ENCODE measurements around the gene EFL1. TPM values are rescaled to one million over a fixed set of nuclear protein-coding genes. Genes with fewer than 3 reads are reported as not detected.

EFL1 gene
- total and polyA plus RNA-seq, 11 donors: 3.5 to 19.2 (median 15.6) TPM

DNA sequence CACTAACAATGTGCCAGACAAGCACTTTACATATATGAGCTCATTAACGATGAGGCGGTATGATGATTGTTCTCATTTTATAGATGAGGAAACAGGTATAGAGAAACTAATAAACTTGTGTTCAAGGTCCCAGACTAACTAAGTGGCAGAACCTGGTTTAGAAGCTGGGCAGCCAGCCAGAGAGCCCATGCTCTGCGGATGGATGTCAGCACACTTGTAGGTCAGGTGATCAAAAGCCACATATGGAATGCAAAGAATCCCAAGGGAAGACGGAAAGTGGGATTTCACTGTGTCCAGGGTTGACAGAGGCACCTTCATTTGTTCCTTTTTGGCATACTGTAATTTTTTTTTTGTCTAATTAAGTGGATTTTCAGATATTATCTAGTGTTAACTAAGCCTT is 103.7 kb downstream of the EFL1 start:
- no peaks in the 10 kb centered on the region for H3K9me3 ChIP-seq
- H3K4me1 ChIP-seq: no peaks in the 10 kb centered on the region
- no peak overlapping the region for H3K4me3 ChIP-seq
- H3K36me3 ChIP-seq: peaks cover 0 to 83% (median 45%) of the 10 kb centered on the region in 9 donors
- H3K27me3 ChIP-seq: no peaks in the 10 kb centered on the region
- 73 to 84% (median 81%) methylated on average over 4 of the region's 4 CpGs for WGBS, 4 donors
- intact Hi-C loops (cut with DNase I): no loop called here
- DNase-seq (peak in 2 of 5 donors; percentile 45 to 53), ATAC-seq (no peak)
- TF ChIP-seq POLR2A (IDR thresholded peaks at IDR 0.05): no peak
- TF ChIP-seq, protein P1, sequence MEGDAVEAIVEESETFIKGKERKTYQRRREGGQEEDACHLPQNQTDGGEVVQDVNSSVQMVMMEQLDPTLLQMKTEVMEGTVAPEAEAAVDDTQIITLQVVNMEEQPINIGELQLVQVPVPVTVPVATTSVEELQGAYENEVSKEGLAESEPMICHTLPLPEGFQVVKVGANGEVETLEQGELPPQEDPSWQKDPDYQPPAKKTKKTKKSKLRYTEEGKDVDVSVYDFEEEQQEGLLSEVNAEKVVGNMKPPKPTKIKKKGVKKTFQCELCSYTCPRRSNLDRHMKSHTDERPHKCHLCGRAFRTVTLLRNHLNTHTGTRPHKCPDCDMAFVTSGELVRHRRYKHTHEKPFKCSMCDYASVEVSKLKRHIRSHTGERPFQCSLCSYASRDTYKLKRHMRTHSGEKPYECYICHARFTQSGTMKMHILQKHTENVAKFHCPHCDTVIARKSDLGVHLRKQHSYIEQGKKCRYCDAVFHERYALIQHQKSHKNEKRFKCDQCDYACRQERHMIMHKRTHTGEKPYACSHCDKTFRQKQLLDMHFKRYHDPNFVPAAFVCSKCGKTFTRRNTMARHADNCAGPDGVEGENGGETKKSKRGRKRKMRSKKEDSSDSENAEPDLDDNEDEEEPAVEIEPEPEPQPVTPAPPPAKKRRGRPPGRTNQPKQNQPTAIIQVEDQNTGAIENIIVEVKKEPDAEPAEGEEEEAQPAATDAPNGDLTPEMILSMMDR (IDR thresholded peaks at IDR 0.05): no peak
- H3K27ac ChIP-seq: no peak overlapping the region

DNA sequence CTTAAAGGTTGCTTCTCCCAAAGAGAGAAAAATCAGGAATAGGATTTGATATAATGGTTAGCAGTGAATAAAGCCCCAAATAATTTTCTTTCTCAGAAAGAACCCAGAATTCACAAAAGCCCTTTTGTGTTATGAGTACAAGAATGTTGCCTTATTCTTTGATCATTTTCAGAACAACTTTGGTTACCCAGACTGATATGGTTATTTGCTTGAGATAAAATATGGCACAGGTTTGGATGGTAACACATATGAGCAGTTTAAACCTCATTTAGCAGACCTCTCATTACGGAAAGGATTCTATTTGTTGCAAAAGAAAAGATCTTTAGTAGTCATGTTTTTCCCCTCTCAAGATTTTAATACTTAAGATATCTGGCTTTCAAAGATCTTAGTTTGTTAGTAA is 111.9 kb downstream of the EFL1 start:
- intact Hi-C loops (cut with DNase I): no loop called here
- 89 to 99% (median 92%) methylated on average over 1 of the region's 1 CpG for WGBS, 4 donors
- no peaks in the 10 kb centered on the region for H3K27me3 ChIP-seq
- H3K27ac ChIP-seq: no peak overlapping the region
- no peaks in the 10 kb centered on the region for H3K9me3 ChIP-seq
- DNase-seq: no peak
- TF ChIP-seq POLR2A (IDR thresholded peaks at IDR 0.05): no peak
- TF ChIP-seq, protein P1 (IDR thresholded peaks at IDR 0.05): no peak
- no peak overlapping the region for H3K4me3 ChIP-seq
- H3K4me1 ChIP-seq: peaks cover 0 to 8% (median 0%) of the 10 kb centered on the region in 12 donors
- no peak for ATAC-seq
- peaks cover 0 to 43% (median 15%) of the 10 kb centered on the region in 9 donors for H3K36me3 ChIP-seq

DNA sequence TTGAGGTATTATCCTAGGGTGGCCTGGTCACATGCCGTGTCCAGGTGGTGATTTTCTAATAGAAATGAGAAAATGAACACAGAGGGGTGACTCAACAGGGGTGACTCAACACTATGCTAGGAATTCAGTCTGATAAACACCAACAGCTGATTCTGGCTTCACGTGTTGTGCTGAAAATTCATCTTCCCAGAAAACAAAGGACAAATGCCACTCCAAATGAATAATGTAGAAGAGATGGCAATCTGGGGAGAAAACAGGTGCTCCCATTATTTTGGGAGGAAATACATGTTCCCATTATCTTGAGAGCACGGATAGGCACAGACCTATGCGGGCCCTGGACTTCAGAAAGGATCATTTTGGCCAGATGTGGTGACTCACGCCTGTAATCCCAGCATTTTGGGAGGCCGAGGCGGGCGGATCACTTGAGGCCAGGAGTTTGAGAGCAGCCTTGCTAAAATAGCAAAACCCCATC is 115.5 kb downstream of the EFL1 start:
- 78 to 84% (median 81%) methylated on average over 8 of the region's 8 CpGs for WGBS, 4 donors
- intact Hi-C loops (cut with DNase I): no loop called here
- ATAC-seq: peak in 2 of 4 donors; percentile 46 to 76
- TF ChIP-seq, protein P1 (IDR thresholded peaks at IDR 0.05): no peak
- TF ChIP-seq POLR2A (IDR thresholded peaks at IDR 0.05): no peak
- no peaks in the 10 kb centered on the region for H3K9me3 ChIP-seq
- peaks cover 0 to 34% (median 22%) of the 10 kb centered on the region in 9 donors for H3K36me3 ChIP-seq
- no peak for DNase-seq
- H3K27ac ChIP-seq: peak overlapping the region in 1 of 12 donors; percentile 33
- no peaks in the 10 kb centered on the region for H3K27me3 ChIP-seq
- peaks cover 0 to 8% (median 0%) of the 10 kb centered on the region in 12 donors for H3K4me1 ChIP-seq
- H3K4me3 ChIP-seq: no peak overlapping the region

DNA sequence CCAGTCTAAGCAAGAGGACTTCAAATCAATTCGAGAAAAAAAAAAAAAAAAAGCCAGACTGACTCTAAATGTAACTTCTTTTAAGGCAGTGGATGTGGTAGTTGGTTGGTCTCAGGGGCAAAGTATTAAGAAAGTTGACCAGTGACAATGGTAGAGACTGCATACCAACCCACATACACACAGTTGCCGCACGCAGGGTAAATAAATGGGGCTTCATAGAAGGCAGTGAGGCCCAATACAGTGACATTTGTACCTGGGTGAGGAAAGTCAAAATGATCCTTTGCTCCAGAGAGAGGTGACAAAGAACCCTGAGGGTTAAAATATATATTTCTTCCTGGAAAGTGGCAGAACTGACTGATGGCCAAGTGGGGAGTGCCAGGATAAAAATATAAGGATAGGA is 116.0 kb downstream of the EFL1 start:
- Histone ChIP-seq H3K27me3 (no peaks in the 10 kb centered on the region), H3K9me3 (no peaks in the 10 kb centered on the region), H3K4me3 (no peak overlapping the region), H3K36me3 (peaks cover 0 to 30% (median 17%) of the 10 kb centered on the region in 9 donors), H3K27ac (peak overlapping the region in 1 of 12 donors; percentile 33), H3K4me1 (peaks cover 0 to 8% (median 0%) of the 10 kb centered on the region in 12 donors)
- no peak for ATAC-seq
- intact Hi-C loops (cut with DNase I): no loop called here
- TF ChIP-seq POLR2A (IDR thresholded peaks at IDR 0.05): no peak
- TF ChIP-seq, protein P1 (IDR thresholded peaks at IDR 0.05): no peak
- WGBS, 4 donors: 83 to 91% (median 84%) methylated on average over 3 of the region's 3 CpGs
- no peak for DNase-seq

Data from heart left ventricle (tissue), 16 donors.